Measurements from ENCODE around the gene MRPL42.
"Not testable (repeated sequence)": the region's sequence is repeated elsewhere in the genome, so short reads cannot be mapped to it uniquely, and the experiment has no call there.

Gene MRPL42

DNA sequence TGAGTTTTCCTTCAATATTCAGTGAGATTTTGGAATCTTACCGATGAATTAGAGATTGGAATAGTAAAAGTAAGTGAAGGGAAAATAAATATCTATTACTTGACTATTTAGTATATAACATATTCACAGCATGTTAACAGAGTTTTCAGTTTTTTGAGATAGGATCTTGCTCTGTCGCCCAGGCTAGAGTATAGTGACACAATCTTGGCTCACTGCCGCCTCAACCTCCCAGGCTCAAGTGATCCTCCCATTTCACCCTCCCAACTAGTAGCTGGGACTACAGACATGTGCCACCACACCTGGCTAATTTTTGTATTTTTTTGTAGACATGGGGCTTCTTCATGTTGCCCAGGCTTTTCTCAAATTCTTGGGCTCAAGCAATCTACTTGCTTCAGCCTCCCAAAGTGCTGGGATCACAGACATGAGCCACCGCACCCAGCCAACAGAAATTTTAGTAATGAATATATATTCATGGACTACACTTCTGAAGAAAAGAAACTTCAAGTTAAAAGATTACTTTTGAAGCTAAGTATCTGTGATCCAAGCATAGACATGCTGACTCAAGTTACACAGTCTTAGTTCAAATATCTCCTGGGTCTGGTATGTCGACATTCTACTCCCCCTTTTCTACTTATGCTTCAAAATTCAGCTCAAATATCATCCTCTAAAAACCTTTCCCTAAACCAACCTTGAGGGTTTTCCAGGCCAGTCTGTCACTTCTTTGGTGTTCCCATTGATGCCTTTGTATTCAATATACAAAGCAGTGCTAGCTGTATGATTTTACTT lies 39.3 kb upstream of the MRPL42 start:
- DNase-seq (ENCODE audit: low read depth), result no peak
- TF ChIP-seq, protein P1, sequence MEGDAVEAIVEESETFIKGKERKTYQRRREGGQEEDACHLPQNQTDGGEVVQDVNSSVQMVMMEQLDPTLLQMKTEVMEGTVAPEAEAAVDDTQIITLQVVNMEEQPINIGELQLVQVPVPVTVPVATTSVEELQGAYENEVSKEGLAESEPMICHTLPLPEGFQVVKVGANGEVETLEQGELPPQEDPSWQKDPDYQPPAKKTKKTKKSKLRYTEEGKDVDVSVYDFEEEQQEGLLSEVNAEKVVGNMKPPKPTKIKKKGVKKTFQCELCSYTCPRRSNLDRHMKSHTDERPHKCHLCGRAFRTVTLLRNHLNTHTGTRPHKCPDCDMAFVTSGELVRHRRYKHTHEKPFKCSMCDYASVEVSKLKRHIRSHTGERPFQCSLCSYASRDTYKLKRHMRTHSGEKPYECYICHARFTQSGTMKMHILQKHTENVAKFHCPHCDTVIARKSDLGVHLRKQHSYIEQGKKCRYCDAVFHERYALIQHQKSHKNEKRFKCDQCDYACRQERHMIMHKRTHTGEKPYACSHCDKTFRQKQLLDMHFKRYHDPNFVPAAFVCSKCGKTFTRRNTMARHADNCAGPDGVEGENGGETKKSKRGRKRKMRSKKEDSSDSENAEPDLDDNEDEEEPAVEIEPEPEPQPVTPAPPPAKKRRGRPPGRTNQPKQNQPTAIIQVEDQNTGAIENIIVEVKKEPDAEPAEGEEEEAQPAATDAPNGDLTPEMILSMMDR (IDR thresholded peaks at IDR 0.05; ENCODE audit: control insufficient read depth, extremely low read depth, insufficient read depth), result no peak
- H3K4me3 ChIP-seq (ENCODE audit: low read depth, low read length), result no peak overlapping the region

DNA sequence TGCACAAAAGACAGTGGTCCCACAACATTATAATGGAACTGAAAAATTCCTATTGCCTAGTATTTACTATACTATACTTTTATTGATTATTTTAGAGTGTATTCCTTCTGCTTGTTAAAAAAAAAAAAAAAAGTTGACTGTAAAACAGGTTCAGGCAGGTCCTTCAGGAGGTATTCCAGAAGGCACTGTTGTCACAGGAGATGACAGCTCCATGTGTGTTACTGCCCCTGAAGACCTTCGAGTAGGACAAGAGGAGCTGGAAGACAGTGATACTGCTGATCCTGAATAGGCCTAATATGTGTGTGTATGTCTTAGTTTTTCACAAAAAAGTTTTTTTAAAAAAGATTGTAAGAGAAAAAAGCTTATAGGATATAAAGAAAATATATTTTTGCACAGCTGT lies 37.9 kb upstream of the MRPL42 start:
- TF ChIP-seq, protein P1 (IDR thresholded peaks at IDR 0.05; ENCODE audit: control insufficient read depth, extremely low read depth, insufficient read depth), result no peak
- no peak overlapping the region for H3K4me3 ChIP-seq (ENCODE audit: low read depth, low read length)
- DNase-seq (ENCODE audit: low read depth), result no peak

DNA sequence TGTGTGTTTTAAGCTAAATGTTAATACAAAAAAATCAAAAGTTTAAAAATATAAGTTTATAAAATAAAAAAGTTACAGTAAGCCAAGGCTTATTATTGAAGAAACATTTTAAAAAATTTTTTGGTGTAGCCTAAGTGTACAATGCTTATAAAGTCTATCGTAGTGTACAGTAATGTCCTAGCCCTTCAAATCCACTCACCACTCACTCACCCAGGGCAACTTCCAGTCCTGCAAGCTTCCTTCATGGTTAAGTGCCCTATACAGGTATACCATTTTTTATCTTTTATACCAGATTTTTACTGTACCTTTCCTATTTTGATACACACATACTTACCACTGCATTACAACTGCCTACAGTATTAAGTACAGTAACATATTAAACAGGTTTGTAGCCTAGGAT lies 37.5 kb upstream of the MRPL42 start:
- DNase-seq (ENCODE audit: low read depth), result no peak
- TF ChIP-seq, protein P1 (IDR thresholded peaks at IDR 0.05; ENCODE audit: control insufficient read depth, extremely low read depth, insufficient read depth), result no peak

GRCh38 chr12:93430280-93430679 lies 37.0 kb upstream of the MRPL42 start:
- DNase-seq (ENCODE audit: low read depth), result no peak
- H3K4me3 ChIP-seq (ENCODE audit: low read depth, low read length), result no peak overlapping the region
- TF ChIP-seq, protein P1 (IDR thresholded peaks at IDR 0.05; ENCODE audit: control insufficient read depth, extremely low read depth, insufficient read depth), result no peak

More for the DNA sequence above, 37.5 kb upstream of the MRPL42 start:
- no peak overlapping the region for H3K4me3 ChIP-seq (ENCODE audit: low read depth, low read length)

DNA sequence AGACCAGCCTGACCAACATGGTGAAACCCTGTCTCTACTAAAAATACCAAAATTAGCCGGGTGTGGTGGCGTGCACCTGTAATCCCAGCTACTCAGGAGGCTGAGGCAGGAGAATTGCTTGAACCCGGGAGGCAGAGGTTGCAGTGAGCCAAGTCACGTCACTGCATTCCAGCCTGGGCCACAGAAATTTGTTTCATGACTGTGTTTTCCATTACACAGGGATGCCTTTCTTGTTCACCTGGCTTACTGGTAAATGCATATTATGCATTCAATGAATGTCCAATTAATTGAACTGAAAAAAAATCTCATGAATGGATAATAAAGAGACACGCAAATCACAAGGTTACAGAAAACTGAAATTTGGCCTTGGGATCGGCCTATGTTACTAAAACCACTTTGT lies 35.3 kb upstream of the MRPL42 start:
- DNase-seq (ENCODE audit: low read depth); H3K4me3 ChIP-seq (ENCODE audit: low read depth, low read length): not testable (repeated sequence)

DNA sequence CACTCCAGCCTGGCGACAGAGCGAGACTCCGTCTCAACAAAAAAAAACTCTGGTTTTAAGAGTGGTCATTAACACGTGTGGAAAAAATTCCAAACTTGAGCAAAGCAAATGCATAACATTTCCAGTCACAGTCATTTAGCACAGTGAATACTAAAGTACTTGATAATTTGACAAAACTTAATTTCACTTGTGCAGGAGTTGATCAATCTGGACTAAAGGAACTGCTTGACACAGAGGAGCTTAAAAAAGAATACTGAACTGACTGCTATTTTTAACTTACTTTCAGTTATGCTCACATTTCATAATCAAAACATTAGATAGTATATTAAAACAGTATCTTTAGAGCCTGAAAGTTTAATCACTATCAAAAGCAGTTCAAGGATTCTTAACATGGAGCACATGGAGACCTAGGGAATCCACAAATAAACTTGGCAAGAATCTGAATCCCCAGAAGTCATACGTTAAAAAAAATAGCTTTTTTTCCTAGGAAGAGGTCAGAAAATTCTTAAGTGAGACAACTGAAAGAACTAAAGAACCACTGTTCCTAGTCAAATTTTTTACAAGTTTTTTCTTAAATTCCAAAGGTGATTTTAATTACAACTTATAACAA lies 33.0 kb upstream of the MRPL42 start:
- DNase-seq (ENCODE audit: low read depth), result no peak
- TF ChIP-seq, protein P1 (IDR thresholded peaks at IDR 0.05; ENCODE audit: control insufficient read depth, extremely low read depth, insufficient read depth), result no peak
- H3K4me3 ChIP-seq (ENCODE audit: low read depth, low read length), result no peak overlapping the region

- TF ChIP-seq, protein P1 (IDR thresholded peaks at IDR 0.05; ENCODE audit: control insufficient read depth, extremely low read depth, insufficient read depth), result no peak
- no peak for DNase-seq (ENCODE audit: low read depth)
- H3K4me3 ChIP-seq (ENCODE audit: low read depth, low read length), result no peak overlapping the region
These were observed 28.9 kb upstream of the MRPL42 start for GRCh38 chr12:93438266-93439050.

Data from LNCaP clone FGC (cell line).